SK-N-MC (cell line): ENCODE results near the gene NIF3L1.
"Not testable (repeated sequence)": the region's sequence is repeated elsewhere in the genome, so short reads cannot be mapped to it uniquely, and the experiment has no call there.

Source experiments
- DNase-seq: peaks from one replicate; pipeline ENCODE4 v3.0.0-alpha.2; 2011; ENCODE audit warnings: low read depth, low spot score
- H3K27ac ChIP-seq: fragments of 200-600 bp; sonication (generic); 2 replicates; pipeline ENCODE4 v1.5.1; 2016; ENCODE audit warnings: mixed run types
- H3K36me3 ChIP-seq: fragments of 200-600 bp; sonication (generic); 2 replicates; pipeline ENCODE4 v1.6.1; 2017; ENCODE audit warnings: antibody characterized with exemption, low read length, mixed read lengths; ENCODE audit not compliant: insufficient read depth
- H3K4me3 ChIP-seq: fragments of 200-600 bp; sonication (generic); 2 replicates; pipeline ENCODE4 v1.5.1; 2016
- H3K9ac ChIP-seq: fragments of 200-600 bp; sonication (generic); 2 replicates; pipeline ENCODE4 v1.8.0; 2017; ENCODE audit warnings: mixed run types, mixed read lengths; ENCODE audit not compliant: insufficient read length
- H3K9me3 ChIP-seq: fragments of 200-600 bp; sonication (generic); 2 replicates; pipeline ENCODE4 v1.6.1; 2017; ENCODE audit warnings: low read depth, mild to moderate bottlenecking, antibody characterized with exemption, low read length, moderate library complexity, mixed read lengths
- EZH2 ChIP-seq: fragments of 200-600 bp; sonication (generic); IDR thresholded peaks from one replicate; pipeline ENCODE4 v1.6.1; 2017; ENCODE audit warnings: antibody characterized with exemption
- FOXP2 ChIP-seq: optimal IDR thresholded peaks from 2 replicates; pipeline ENCODE3; 2011; ENCODE audit warnings: mild to moderate bottlenecking, moderate library complexity; ENCODE audit not compliant: insufficient read depth; ENCODE audit errors: extremely low read length, control extremely low read depth
- POLR2AphosphoS5 ChIP-seq: IDR thresholded peaks from 2 replicates; pipeline ENCODE4 v1.6.1; 2012; ENCODE audit warnings: mild to moderate bottlenecking, low read depth, low read length, borderline replicate concordance

The NIF3L1 gene

DNA sequence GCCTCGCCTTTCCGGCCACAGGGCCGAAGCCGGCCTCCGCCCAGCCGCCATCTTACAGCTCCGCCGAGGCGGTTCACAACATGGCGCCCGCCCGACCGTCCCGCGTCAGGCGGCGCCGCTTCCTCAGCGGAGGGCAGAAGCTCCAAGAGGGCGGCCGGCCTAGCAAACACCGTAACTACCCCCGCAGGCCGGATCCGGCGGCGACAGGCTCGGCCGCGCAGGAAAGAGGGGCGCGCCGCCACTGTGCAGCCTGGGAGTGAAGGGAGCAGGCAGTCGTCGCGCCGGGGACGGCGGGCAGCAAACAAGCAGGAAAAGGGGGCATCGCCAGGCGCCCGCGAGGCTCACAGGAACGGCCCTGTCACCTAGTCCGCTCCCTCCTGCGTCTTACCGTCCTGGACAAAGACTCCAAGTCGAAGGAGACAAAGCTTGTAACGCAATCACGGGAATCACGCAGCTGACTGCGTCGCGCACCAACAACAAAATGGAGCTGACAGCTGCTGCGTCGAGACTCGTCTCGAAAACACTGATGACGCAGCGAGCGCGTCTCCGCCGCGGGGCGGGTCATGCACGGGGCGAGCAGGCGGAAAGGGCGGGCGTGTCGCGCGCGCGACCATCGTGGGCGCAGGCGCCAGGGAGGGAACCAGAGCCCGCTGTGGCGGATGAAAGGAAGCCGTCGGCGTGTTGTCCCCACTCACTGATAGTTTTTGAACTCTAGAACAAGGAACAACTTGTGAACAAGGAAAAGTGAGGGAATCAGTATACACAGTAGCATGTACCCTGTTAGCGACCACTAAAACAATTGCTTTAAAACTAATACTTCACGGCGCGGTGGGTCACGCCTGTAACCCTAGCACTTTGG is 24.8 kb upstream of the NIF3L1 start, which contains the start of gene CLK1:
Gene CLK1 (minus strand): TSS at position 483 of the 859 bp plus-strand sequence. CDS start 2,796 bp downstream, outside the sequence.
- Histone ChIP-seq H3K36me3 (peaks cover 26% of the 10 kb centered on the region), H3K9ac (peak within 1 kb of the TSS; percentile 100), H3K4me3 (peak within 1 kb of the TSS; percentile 100), H3K9me3 (no peaks in the 10 kb centered on the region), H3K27ac (peak within 1 kb of the TSS; percentile 97)
- TF ChIP-seq POLR2AphosphoS5: peak; percentile 99
- TF ChIP-seq FOXP2: peak; percentile 28
- no peak for TF ChIP-seq EZH2
- peak; percentile 45 for DNase-seq

DNA sequence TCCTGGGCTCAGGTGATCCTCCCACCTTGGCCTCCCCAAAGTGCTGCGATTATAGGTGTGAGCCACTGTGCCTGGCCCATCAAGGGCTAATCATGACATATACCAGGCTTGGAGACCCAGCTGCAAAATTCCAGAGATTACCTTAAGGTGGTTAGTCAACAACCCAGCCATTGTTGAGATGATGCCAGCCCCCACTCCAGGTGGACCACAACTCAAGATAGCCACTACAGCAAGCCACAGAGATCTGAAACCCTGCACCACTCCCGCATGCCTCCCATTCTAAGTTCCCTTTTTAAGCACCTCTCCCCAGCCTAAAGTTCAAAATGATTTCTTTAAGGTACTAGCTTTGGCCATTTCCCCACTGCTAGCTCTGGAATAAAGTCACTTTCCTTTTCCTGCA is 20.2 kb upstream of the NIF3L1 start:
- no peak for DNase-seq
- H3K27ac ChIP-seq: no peak overlapping the region
- H3K9me3 ChIP-seq: no peaks in the 10 kb centered on the region
- peaks cover 16% of the 10 kb centered on the region for H3K36me3 ChIP-seq
- H3K9ac ChIP-seq: no peak overlapping the region
- H3K4me3 ChIP-seq: no peak overlapping the region
- TF ChIP-seq EZH2 (no peak), POLR2AphosphoS5 (no peak), FOXP2 (no peak)

DNA sequence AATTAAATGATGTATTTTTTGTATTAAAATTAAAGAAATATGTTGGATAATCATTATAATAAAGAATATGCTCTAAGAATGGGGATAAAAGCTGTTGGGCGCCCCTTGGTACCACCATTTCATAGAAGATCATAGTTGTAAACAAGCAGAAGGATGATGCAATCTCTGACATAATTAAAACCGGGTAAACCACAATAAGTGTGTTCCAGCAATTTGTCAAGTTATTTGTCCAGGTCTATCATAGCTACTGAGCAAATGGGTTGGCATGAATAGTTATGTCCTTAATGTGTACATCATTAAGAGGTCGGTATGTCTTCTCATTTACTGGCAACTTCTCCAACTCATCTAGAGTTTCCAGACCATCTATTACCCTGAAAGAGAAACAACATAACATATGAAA is 18.0 kb upstream of the NIF3L1 start:
- TF ChIP-seq EZH2 (no peak), FOXP2 (no peak), POLR2AphosphoS5 (no peak)
- Histone ChIP-seq H3K4me3 (no peak overlapping the region), H3K36me3 (peaks cover 33% of the 10 kb centered on the region), H3K9me3 (no peaks in the 10 kb centered on the region), H3K27ac (peak overlapping the region; percentile 52; the same call in 1 of the 2 replicates), H3K9ac (no peak overlapping the region)
- no peak for DNase-seq

DNA sequence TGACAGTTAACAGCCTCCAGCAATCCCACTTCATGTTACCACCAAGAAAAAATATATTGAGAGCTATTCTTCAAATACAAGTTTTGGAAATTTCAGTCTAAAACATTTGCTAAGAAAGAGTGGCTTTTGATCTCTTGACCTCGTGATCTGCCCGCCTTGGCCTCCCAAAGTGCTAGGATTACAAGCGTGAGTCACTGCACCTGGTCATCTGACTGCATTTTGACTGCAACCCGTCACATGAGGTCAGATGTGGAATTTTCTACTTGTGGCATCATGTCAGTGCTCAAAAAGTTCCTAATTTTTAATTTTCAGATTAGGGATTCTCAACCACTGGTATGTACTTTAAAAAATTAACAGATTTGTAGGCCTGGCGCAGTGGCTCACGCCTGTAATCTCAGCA is 15.6 kb upstream of the NIF3L1 start:
- no peak for DNase-seq
- no peak overlapping the region for H3K4me3 ChIP-seq
- H3K27ac ChIP-seq: no peak overlapping the region
- TF ChIP-seq POLR2AphosphoS5 (no peak), FOXP2 (no peak), EZH2 (no peak)
- H3K9me3 ChIP-seq: no peaks in the 10 kb centered on the region
- H3K9ac ChIP-seq: no peak overlapping the region
- peaks cover 36% of the 10 kb centered on the region for H3K36me3 ChIP-seq

DNA sequence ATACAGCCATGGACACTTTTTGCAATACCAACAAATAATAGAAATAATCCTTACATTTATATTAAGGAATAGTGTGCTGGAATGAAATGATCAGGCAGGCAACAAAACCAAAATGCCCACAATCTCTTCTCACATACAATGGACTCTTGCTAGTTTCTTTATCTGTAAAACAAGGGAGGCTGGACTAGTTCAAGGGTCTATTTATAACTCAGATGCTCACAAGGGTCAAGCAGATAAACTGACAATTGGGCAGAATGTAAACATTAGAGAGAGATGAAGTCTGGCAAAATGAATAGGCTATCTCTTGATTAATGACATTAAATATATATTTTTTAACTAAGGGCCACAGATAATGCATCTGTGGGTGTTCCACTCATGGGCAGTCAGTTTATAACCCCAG is 11.7 kb upstream of the NIF3L1 start:
- Histone ChIP-seq H3K4me3 (no peak overlapping the region), H3K27ac (no peak overlapping the region), H3K36me3 (peaks cover 55% of the 10 kb centered on the region), H3K9me3 (no peaks in the 10 kb centered on the region), H3K9ac (no peak overlapping the region)
- TF ChIP-seq EZH2 (no peak), POLR2AphosphoS5 (no peak), FOXP2 (no peak)
- DNase-seq: no peak

DNA sequence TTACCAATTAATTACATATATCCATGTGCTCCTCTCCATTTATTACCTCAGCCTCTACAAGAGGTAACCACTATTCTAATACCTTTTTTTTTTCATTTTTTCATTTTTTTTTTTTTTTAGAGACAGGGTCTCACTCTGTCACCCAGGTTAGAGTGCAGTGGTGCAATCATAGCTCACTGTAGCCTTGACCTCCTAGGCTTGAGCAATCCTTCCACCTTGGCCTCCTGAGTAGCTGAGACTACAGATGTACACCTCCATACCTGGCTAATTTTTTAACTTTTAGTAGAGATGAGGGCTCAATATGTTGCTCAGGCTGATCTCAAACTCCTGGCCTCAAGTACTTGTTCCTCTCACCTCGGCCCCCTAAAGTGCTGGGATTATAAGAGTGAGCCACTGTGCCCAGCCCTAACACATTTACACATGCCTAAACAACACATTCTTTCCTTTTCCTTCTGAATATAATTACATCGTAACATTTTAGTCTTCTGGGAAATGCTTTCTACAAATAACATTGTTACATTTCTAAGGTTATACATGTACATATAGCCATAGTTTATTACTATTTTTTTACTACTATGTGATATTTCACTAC is 10.8 kb upstream of the NIF3L1 start:
- H3K4me3 ChIP-seq: no peak overlapping the region
- no peak overlapping the region for H3K27ac ChIP-seq
- H3K9me3 ChIP-seq: no peaks in the 10 kb centered on the region
- DNase-seq: no peak
- TF ChIP-seq POLR2AphosphoS5: no peak
- TF ChIP-seq FOXP2: no peak
- no peak for TF ChIP-seq EZH2
- H3K9ac ChIP-seq: no peak overlapping the region
- peaks cover 57% of the 10 kb centered on the region for H3K36me3 ChIP-seq

DNA sequence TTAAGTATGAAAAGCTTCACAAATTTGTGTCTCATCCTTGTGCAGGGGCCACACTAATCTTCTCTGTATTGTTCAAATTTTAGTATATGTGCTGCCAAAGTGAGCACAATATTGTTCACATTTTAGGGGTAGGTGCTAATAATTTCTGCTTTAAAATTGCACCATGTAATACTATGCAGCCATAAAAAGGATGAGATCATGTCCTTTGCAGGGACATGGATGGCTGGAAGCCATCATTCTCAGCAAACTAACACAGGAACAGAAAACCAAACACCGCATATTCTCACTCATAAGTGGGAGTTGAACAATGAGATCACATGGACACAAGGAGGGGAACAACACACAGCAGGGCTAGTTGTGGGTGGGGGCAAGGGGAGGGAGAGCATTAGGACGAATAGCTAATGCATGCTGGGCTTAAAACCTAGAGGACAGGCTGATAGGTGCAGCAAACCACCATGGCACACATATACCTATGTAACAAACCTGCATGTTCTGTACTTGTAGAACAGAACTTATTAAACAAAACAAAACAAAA is 7.4 kb upstream of the NIF3L1 start:
- not testable (repeated sequence) for H3K4me3 ChIP-seq, H3K9ac ChIP-seq, H3K9me3 ChIP-seq, H3K27ac ChIP-seq, DNase-seq
- H3K36me3 ChIP-seq: peaks cover 54% of the 10 kb centered on the region

DNA sequence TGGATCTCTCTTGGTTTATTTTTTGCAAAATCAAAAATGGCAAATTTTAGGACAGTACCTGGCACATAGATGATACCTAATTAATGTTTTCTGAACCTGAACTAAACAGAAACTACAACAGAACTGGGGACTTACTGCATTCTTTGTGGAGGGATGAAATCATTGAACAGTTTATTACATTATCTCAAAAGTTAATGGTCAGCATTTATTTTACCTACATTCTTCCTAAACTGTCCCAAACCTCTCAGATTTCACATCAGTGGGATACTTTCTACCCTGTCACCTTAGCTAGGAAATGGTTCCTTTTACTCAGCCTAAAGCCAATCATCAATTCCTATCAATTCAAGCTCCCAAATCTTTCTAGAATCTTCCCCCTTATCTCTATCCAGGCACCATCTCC is 10.3 kb downstream of the NIF3L1 start:
- no peak for DNase-seq
- TF ChIP-seq POLR2AphosphoS5 (no peak), EZH2 (no peak), FOXP2 (no peak)
- Histone ChIP-seq H3K36me3 (peaks cover 92% of the 10 kb centered on the region), H3K9me3 (no peaks in the 10 kb centered on the region), H3K9ac (no peak overlapping the region), H3K27ac (no peak overlapping the region), H3K4me3 (no peak overlapping the region)
